Osteoblast (primary cell): ENCODE measurements around the gene MYL12B. TPM values are rescaled to one million over a fixed set of nuclear protein-coding genes. Genes with fewer than 3 reads are reported as not detected.

ENCODE experiments used
- DNase-seq: peaks from one replicate; pipeline ENCODE4 v3.0.0; 2011; ENCODE audit warnings: low spot score, mixed read lengths; ENCODE audit not compliant: insufficient read length; ENCODE audit errors: missing footprints
- H2AFZ ChIP-seq: 2 replicates; pipeline ENCODE4 v1.6.0; 2011; ENCODE audit warnings: mild to moderate bottlenecking, low read length
- H3K27ac ChIP-seq: 2 replicates; pipeline ENCODE4 v1.5.1; 2011; ENCODE audit warnings: mild to moderate bottlenecking, low read depth, low read length, moderate library complexity
- H3K27me3 ChIP-seq: 2 replicates; pipeline ENCODE4 v1.6.0; 2012; ENCODE audit warnings: mild to moderate bottlenecking, control low read depth, inconsistent platforms, low read length, moderate library complexity; ENCODE audit not compliant: insufficient read depth
- H3K36me3 ChIP-seq: 2 replicates; pipeline ENCODE4 v1.5.1; 2011; ENCODE audit warnings: mild to moderate bottlenecking, low read length, control low read depth, moderate library complexity; ENCODE audit not compliant: insufficient read depth
- H3K4me1 ChIP-seq: 2 replicates; pipeline ENCODE4 v1.5.1; 2011; ENCODE audit warnings: mild to moderate bottlenecking, low read length, control low read depth, moderate library complexity; ENCODE audit not compliant: insufficient read depth
- H3K4me2 ChIP-seq: 2 replicates; pipeline ENCODE4 v1.6.0; 2011; ENCODE audit warnings: mild to moderate bottlenecking, low read length; ENCODE audit not compliant: insufficient read depth
- H3K4me3 ChIP-seq: fragments of 200-600 bp; sonication (generic); 3 replicates; pipeline ENCODE4 v1.5.1; 2012; ENCODE audit warnings: mild to moderate bottlenecking, low read length, inconsistent platforms; ENCODE audit not compliant: insufficient read depth
- H3K79me2 ChIP-seq: 2 replicates; pipeline ENCODE4 v1.6.0; 2012; ENCODE audit warnings: mild to moderate bottlenecking, low read length, control low read depth, inconsistent platforms; ENCODE audit not compliant: insufficient read depth
- H3K9me3 ChIP-seq: 2 replicates; pipeline ENCODE4 v1.5.1; 2011; ENCODE audit warnings: low read depth, low read length, control low read depth
- H4K20me1 ChIP-seq: 2 replicates; pipeline ENCODE4 v1.6.0; 2012; ENCODE audit warnings: mild to moderate bottlenecking, low read length, control low read depth; ENCODE audit not compliant: insufficient read depth
- CTCF ChIP-seq: IDR thresholded peaks from 2 replicates; pipeline ENCODE4 v1.5.1; 2011; ENCODE audit warnings: mild to moderate bottlenecking, low read depth, low read length, moderate library complexity; ENCODE audit errors: extremely low read depth
- total RNA-seq: library from RNA; depleted of rRNA; stranded (reverse); fragments of >200 nt; gene quantifications from 2 replicates; pipeline ENCODE4 v1.2.3, GENCODE V29; 2012

The MYL12B gene
- total RNA-seq, 1 donor: 278 TPM

GRCh38 chr18:3283253-3283863 lies 21.4 kb downstream of the MYL12B start:
- peak overlapping the region; percentile 65 for H3K27ac ChIP-seq
- peaks cover 16% of the 10 kb centered on the region for H3K4me1 ChIP-seq
- peaks cover 7% of the 10 kb centered on the region for H3K36me3 ChIP-seq
- no peaks in the 10 kb centered on the region for H3K79me2 ChIP-seq
- H3K27me3 ChIP-seq: no peaks in the 10 kb centered on the region
- H3K9me3 ChIP-seq: no peaks in the 10 kb centered on the region
- peak overlapping the region; percentile 76 for H3K4me3 ChIP-seq
- no peak for TF ChIP-seq CTCF
- peak overlapping the region; percentile 88 for H3K4me2 ChIP-seq
- H2AFZ ChIP-seq: peak overlapping the region; percentile 94
- no peaks in the 10 kb centered on the region for H4K20me1 ChIP-seq
- no peak for DNase-seq

DNA sequence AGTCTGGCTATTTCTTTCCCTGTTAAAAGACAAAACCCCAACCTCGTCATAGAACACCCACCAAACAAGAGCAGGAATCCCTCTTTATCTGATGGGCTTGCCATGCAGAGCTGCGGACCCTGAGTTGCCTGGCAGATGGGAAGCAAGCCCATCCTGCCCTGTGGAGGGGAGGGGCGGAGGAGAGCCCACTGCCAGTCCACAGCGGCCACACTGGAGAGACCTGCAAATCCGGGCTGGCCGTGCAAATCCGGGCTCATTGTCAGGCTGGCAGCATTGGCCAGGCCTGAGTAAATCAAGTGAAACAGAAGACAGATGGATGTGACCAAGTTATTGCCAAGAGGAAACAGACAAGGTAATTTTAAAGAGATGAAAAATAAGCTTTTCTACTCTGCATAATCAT lies 22.0 kb downstream of the MYL12B start:
- no peak overlapping the region for H2AFZ ChIP-seq
- H3K36me3 ChIP-seq: peaks cover 2% of the 10 kb centered on the region
- H3K27ac ChIP-seq: no peak overlapping the region

DNA sequence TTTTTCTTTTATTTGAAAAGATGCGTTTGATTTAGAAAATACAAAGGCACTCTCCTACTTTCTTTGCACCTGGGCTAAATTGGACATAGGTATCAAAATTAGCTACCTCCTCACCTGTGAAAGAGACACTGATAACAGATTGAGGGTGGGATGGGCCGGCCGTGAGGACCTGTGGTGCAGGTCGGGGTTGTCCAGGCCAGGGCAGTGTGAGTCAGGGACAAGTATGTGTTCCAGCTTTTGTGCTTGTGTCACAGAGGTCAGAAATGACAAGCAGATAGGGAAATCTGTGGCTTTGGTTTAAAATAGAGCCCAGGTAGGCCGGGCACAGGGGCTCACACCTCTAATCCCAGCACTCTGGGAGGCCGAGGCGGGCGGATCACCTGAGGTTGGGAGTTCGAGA lies 22.6 kb downstream of the MYL12B start:
- Histone ChIP-seq H4K20me1 (no peaks in the 10 kb centered on the region), H3K9me3 (no peaks in the 10 kb centered on the region), H2AFZ (no peak overlapping the region), H3K36me3 (no peaks in the 10 kb centered on the region), H3K79me2 (no peaks in the 10 kb centered on the region), H3K4me3 (no peak overlapping the region), H3K27ac (no peak overlapping the region), H3K4me1 (peaks cover 16% of the 10 kb centered on the region), H3K4me2 (no peak overlapping the region), H3K27me3 (no peaks in the 10 kb centered on the region)
- no peak for TF ChIP-seq CTCF
- DNase-seq: no peak

More for the DNA sequence above, 22.0 kb downstream of the MYL12B start:
- no peak for TF ChIP-seq CTCF
- H3K9me3 ChIP-seq: no peaks in the 10 kb centered on the region
- H3K4me3 ChIP-seq: no peak overlapping the region
- no peak overlapping the region for H3K4me2 ChIP-seq
- H3K79me2 ChIP-seq: no peaks in the 10 kb centered on the region
- H4K20me1 ChIP-seq: no peaks in the 10 kb centered on the region
- no peak for DNase-seq
- no peaks in the 10 kb centered on the region for H3K27me3 ChIP-seq
- peaks cover 16% of the 10 kb centered on the region for H3K4me1 ChIP-seq

DNA sequence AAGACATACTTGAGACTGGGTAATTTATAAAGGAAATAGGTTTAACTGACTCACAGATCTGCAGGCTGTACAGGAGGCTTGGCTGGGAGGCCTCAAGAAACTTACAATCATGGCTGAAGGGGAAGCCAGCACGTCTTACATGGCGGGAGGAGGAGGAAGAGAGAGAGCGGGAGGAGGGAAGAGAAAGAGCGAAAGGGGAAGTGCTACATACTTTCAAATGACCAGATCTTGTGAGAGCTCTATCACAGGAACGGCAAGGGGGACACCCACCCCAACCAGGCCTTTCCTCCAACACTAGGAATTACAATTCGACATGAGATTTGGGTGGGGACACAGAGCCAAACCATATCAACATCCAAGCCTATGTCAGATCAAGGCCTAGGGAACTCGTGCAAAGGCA lies 24.2 kb downstream of the MYL12B start:
- H3K4me2 ChIP-seq: no peak overlapping the region
- no peak for TF ChIP-seq CTCF

More for the DNA sequence above, 24.2 kb downstream of the MYL12B start:
- no peak for DNase-seq
- Histone ChIP-seq H3K27me3 (no peaks in the 10 kb centered on the region), H2AFZ (no peak overlapping the region), H3K4me1 (peaks cover 16% of the 10 kb centered on the region), H4K20me1 (no peaks in the 10 kb centered on the region), H3K9me3 (no peaks in the 10 kb centered on the region), H3K4me3 (no peak overlapping the region), H3K27ac (no peak overlapping the region), H3K36me3 (no peaks in the 10 kb centered on the region), H3K79me2 (no peaks in the 10 kb centered on the region)
